ENCODE results near the gene NKX1-1.
"Not testable (repeated sequence)": the region's sequence is repeated elsewhere in the genome, so short reads cannot be mapped to it uniquely, and the experiment has no call there.

The NKX1-1 gene

GRCh38 chr4:1403591-1404572 lies 2.4 kb downstream of the NKX1-1 start:
- no peak for DNase-seq

GRCh38 chr4:1403177-1403583 lies 3.1 kb downstream of the NKX1-1 start:
- DNase-seq = no peak

GRCh38 chr4:1402516-1403091 lies 3.6 kb downstream of the NKX1-1 start:
- no peak for DNase-seq

- no peak for DNase-seq
Measured at GRCh38 chr4:1402021-1402515, 4.2 kb downstream of the NKX1-1 start.

- DNase-seq = no peak
Measured at GRCh38 chr4:1401409-1402020, 4.7 kb downstream of the NKX1-1 start.

GRCh38 chr4:1400831-1401408 lies 5.3 kb downstream of the NKX1-1 start:
- no peak for DNase-seq

GRCh38 chr4:1400191-1400805 lies 5.9 kb downstream of the NKX1-1 start:
- DNase-seq = no peak

GRCh38 chr4:1399508-1400190 lies 6.6 kb downstream of the NKX1-1 start:
- no peak for DNase-seq

- DNase-seq = no peak
Measured at GRCh38 chr4:1398681-1399507, 7.3 kb downstream of the NKX1-1 start.

- no peak for DNase-seq
Measured at GRCh38 chr4:1396806-1397455, 9.3 kb downstream of the NKX1-1 start.

- DNase-seq = no peak
Measured at GRCh38 chr4:1395941-1396805, 10.1 kb downstream of the NKX1-1 start.

GRCh38 chr4:1395389-1395820 lies 10.8 kb downstream of the NKX1-1 start:
- DNase-seq = not testable (repeated sequence)

- DNase-seq = not testable (repeated sequence)
Measured at GRCh38 chr4:1394554-1395388, 11.5 kb downstream of the NKX1-1 start.

- DNase-seq = no peak
Measured at GRCh38 chr4:1393866-1394265, 12.4 kb downstream of the NKX1-1 start.

GRCh38 chr4:1393363-1393762 lies 12.9 kb downstream of the NKX1-1 start:
- not testable (repeated sequence) for DNase-seq

- no peak for DNase-seq
Measured at GRCh38 chr4:1385373-1386340, 20.6 kb downstream of the NKX1-1 start.

GRCh38 chr4:1384675-1385372 lies 21.4 kb downstream of the NKX1-1 start:
- DNase-seq = no peak
